ENCODE results near the gene BRD2.

GRCh38 chr6:32937230-32937633 lies 31.2 kb upstream of the BRD2 start:
- TF ChIP-seq ELK1 (CRISPR knock-in tag; IDR thresholded peaks at IDR 0.05) (no peak), CTCF (IDR thresholded peaks at IDR 0.05 in 2 of 3, conservative IDR thresholded peaks at IDR 0.05 in 1 of 3; ENCODE audit: insufficient read depth in 2 of 3, low read depth in 1 of 3, low read length in 3 of 3) (no peak), POLR2A (conservative IDR thresholded peaks at IDR 0.05) (no peak), PBX2 (CRISPR knock-in tag; IDR thresholded peaks at IDR 0.05; ENCODE audit: low read depth) (no peak), PBX2 (tag; conservative IDR thresholded peaks at IDR 0.05; ENCODE audit: low read depth) (no peak), SRF (CRISPR knock-in tag; IDR thresholded peaks at IDR 0.05) (no peak), CBX2 (IDR thresholded peaks at IDR 0.05; ENCODE audit: insufficient read depth, low read length, poor library complexity, severe bottlenecking) (no peak)

Measured in K562 (cell line).